Hepatic stellate cell (primary cell): Measurements from ENCODE around the gene TAL2.
A peak's percentile ranks its signal among the peaks of the same experiment; 100 is the strongest.

Experiments
- DNase-seq: peaks from one replicate; pipeline ENCODE4 v3.0.0; 2011; ENCODE audit warnings: low spot score

The TAL2 gene

DNA sequence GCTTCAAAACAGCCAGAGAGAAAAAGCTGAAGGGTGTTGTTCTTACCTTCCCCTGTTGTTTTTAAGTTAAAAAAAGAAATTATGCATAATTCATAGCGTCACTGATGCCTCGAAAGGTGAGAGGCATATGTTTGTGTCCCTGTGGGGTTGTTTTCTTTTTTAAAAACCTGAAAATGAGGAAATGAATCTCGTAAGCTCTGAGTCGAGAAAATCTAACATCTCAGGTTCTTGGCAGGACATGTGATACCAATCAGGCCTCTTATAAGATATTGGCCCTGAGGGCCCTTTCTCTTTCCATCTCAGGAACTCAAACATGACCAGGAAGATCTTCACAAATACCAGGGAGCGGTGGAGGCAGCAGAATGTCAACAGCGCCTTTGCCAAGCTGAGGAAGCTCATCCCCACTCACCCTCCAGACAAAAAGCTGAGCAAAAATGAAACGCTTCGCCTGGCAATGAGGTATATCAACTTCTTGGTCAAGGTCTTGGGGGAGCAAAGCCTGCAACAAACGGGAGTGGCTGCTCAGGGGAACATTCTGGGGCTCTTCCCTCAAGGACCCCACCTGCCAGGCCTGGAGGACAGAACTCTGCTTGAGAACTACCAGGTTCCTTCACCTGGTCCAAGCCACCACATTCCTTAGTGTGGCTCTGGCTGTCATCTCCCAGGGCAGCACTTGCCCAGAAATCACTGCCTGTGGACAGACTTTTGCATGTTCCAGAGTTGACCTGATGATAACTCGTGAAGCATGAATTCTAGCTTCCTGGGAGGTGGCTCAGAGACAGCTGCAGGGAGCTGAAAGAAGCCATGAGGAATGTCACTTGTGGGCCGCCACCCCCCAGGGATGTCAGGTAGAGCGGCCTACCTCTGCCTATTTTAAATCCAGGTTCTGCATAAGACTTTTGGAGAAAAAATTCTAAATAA, at the start of gene TAL2:
TSS of gene TAL2 (plus strand) at position 274 of the 921 bp plus-strand sequence. CDS start at position 314, 40 bp downstream.
- no peak for DNase-seq

DNA sequence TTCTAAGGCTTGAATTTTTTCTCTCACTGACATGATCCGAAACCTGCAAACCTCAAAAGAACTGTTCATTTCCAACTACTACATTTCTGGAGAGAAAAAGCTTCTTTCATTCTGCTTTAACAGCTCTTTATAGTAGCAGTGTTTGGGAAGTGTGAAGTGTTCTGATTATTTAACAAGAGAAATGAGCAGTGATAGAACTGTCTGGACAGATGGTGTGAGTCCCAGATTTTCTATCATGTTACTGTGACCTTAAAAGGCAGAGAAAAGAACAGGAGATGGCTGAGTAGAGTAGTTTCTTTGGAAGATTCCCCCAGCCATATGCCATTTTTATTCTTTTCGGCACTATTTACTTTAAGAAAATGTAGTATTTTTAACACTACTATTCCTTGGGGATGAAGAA, 41.3 kb upstream of the TAL2 start:
- no peak for DNase-seq

GRCh38 chr9:105625088-105625487, 37.2 kb upstream of the TAL2 start:
- no peak for DNase-seq

DNA sequence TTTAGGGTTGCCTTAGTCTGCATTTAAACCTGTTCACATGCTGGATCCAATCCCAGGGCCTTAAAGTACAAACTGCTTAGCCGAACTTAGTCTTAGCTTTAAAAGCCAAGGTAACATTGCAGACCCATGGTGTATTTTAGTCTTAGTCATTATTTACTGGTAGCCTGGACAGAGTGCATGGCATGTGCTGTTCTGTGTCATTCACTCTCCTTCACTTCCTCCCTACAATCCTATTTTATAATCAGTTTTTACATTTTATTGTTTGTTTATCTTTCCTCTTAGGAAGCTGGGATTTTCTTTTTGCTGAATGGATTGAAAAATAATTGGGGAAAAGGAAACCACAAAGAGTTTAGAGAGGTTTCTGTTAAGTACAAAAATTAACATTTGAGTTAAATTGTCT, 29.4 kb upstream of the TAL2 start:
- no peak for DNase-seq

DNA sequence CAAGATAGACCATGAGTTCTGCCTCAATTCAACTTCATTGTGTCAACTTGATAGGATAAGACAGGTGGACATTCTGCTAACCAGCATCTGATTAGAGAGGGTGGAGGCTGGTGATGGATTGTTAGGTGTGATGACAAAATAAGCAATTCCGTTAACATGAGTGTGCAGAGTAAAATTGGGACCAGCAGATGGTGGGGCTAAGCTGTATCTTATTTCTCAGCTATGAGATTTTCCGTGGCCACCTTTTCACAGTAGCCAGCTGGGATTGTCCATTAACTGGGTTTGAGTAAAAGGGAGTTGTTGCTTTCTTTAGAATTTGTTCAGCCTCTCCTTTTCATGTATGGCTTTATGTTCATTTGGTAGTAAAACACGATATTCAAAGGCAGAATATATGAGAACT, 28.8 kb upstream of the TAL2 start:
- no peak for DNase-seq

DNA sequence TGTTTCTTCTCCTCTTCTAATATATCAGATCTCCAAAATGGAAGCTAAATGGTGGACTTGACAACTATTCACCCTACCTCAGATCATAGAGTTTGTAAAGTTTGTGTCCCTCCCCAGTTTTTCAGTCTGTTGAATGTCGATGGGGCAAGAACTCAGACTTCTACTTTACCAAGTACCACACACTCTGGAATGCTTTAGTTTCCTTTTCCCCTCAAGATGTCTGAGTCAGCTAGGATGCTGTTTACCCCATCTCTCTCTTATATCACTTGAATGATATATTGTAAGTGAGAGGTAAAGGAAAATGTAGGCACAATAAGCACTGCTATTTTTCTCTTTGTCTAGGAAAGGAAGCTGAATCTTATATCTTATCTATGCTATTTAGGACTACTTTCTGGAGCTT, 25.9 kb upstream of the TAL2 start:
- no peak for DNase-seq

DNA sequence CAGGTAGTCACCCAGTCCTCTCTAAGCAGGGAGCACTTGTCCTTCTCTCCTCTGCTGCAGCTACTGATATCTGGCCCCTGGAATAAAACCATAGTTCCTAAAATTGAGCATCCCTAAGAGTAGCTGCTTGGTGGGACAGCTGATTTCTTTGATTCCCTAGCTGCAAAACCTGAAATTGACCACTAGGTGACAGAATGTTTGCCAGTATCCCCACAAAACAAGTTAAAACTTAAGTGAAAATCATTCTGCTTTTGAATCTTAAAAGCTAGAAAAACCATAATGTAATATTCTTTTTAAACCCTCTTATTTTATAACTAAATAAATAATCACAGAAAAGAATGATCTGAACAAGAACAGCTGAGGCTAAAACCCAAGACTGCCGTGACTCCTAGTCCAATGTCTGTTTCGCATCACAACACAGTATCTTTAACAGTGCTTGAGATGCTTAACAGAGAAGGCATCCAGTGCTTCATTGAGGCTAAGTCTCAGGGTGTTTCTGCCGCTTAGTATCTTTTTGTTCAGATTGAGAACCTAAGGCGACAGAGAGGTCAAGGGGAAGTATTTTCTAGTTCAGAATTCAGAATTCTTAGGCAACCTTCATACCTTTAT, 24.4 kb upstream of the TAL2 start:
- no peak for DNase-seq

DNA sequence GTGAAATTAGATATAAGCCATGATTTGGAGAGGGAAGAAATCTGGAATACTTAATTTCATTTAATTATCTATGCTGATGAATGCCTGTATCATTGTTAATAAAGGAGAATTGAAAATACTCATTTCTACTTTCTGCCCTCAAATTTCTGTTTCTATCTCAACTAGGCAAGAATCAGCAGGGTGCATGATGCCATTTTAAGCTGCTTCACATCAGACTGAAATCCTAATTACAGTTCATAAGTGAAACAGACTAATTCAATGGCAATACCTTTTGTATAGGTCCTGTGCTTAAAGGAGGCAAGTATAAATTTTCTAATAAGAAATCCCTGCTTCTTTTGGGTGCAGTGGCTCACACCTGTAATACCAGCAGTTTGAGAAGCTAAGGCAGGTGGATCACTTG, 22.3 kb upstream of the TAL2 start:
- no peak for DNase-seq

GRCh38 chr9:105643795-105644194, 18.5 kb upstream of the TAL2 start:
- DNase-seq: no peak

DNA sequence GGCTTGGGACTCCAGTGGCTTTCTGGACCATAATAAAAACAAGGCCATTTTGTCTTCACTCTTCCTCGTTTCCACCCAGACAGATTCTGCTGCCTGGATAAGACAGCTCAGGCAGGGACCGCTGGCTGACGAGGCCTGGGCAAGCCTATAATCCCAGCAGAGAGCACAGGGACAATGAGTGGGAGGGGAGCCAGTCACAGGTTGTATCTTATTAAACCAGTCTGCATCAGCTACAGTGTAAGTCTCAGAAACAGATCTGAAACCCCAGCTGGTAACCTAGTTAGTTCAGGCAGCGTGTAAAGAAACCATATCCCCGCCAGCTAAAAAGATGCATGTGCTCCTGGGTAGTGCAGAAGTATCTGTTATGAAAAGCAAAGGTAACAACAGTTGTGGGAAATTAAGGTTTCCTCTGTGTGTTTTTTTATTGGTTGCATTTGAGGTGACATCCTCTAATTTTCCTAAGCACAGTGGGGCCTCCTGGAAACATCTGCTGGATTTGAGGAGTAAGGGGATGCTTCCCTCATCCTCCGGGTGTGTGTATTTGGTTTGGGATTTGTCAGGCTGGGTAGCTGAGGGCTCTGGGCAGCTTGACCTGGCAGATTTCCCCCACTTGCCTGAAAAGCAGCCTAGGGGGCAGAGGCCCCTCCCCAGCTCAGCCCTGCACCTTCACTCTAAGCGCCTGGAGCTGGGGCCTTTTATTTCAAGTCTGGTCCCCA, 15.2 kb upstream of the TAL2 start:
- no peak for DNase-seq

DNA sequence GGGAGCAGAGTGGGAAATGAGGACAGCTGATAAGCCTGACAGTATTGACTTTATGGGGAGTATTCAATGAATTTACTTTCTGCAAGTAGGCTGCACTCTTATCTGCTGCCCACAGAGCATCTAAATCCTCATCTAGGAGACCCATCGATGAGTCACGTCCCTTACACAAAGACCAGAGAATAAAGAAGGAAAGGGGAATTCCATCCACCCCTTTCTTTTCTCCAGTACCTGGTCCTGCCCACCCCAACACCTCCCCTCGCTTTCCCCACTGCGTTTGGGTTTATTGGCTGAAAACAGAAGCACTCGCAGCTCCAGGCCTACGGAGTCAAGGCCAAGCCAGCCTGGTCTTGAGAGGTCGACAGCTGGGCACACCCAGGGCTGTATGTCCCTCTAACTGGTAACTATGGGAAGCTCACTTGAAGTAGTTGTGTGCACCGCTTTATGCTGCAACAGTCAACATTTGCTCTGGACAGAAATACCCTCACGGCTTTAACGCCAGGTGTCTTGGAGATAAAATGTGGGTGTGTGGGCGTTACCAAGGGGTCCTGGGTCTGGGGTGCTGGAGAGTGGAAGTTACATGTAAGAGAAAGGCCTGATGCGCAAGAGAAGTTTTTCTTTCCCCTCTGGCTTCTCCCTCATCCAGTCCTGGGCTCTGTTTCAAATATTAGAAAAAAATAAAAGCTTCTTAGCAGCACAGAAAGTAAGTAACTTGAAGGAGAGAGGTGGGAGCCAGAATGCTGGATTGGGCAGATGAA, 14.5 kb upstream of the TAL2 start:
- DNase-seq: no peak

GRCh38 chr9:105651806-105652205, 10.5 kb upstream of the TAL2 start:
- no peak for DNase-seq

GRCh38 chr9:105656131-105656921, 5.9 kb upstream of the TAL2 start:
- DNase-seq: peak; percentile 17

DNA sequence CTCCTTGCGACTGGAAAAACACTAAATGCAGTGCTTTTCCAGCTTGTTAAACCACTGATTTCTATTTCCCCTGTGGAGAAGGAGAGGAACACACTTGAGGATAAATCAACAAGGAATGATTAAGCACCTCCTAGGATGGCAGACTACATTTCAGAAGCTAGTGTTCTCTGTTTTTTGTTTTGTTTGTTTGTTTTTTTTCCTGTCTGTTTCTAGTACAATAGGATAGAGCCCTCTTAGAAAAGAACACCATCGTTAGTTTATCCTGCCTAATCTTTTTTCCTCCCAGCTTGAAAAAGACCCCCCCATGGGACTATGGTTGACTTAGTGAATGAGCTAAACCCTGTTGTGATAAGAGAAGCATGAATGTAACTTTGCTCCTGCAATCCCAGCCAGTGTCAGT, 3.9 kb upstream of the TAL2 start:
- DNase-seq: no peak

DNA sequence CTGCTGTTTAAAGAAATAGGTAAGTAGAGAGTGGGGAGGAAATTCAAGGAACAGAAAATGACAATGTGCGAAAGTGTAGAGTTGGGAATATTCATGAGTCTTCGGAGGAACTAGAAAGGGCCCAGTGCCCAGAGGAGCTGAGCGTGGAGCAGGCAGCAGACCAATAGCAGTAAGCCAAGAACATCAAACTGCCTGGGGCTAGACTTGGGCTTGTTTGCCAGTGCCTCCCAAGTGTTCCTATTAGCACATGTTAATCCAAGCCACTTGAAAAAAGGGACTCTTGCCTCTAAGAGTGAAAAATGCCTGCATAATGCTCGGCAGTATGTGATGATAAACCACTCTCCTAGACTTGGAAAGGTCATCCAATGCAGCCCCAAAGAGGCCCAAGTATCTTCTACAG, 1.2 kb upstream of the TAL2 start:
- no peak for DNase-seq

- no peak for DNase-seq
These were observed 1.7 kb downstream of the TAL2 start for GRCh38 chr9:105663914-105664313.

- no peak for DNase-seq
These were observed 5.6 kb downstream of the TAL2 start for GRCh38 chr9:105667867-105668266.

GRCh38 chr9:105670315-105670714, 8.1 kb downstream of the TAL2 start:
- no peak for DNase-seq

DNA sequence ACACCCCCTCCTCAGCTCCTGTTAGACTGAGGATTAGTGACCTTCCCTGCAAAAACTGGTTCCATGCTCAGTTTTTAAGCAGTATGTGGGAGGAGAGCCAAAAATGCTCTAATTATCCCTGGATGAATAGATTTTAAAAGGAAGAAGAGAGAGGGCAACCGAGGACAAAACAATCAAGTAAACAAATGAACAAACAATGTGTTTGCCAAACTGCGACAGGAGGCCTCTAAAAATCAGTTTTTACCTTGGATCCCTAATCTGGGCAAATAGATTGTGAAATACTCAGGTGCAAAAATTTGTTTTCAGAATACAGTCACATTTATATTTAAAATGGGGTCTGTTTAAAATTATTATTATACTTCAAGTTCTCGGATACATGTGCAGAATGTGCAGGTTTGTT, 8.5 kb downstream of the TAL2 start:
- DNase-seq: no peak

DNA sequence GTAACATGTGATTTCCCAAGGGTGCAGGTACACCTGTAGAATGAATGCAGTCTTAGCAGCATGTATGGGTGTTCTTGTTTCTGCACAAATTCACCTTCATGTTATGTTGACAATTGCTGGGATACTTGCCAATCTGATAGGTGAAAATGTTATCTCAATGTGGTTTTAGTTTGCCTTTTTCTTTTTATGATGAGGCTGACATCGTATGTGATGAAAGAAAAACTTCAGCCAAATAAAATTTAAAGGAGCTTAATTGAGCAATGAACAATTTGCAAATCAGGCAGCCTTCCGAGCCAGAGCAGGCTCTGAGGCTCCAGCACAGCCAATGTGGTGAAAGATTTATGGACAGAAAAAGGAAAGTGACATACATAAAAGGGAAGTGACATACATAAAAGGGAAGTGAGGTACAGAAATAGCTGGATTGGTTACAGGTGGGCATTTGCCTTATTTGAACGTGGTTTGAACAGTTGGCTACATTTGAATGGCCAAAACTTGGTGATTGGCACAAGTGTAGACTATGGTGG, 10.5 kb downstream of the TAL2 start:
- DNase-seq: no peak

GRCh38 chr9:105673850-105674387, 11.7 kb downstream of the TAL2 start:
- no peak for DNase-seq
